ENCODE results near the gene DYNLT4. TPM values are rescaled to one million over a fixed set of nuclear protein-coding genes. Genes with fewer than 3 reads are reported as not detected.

Gene DYNLT4
- polyA plus RNA-seq, 1 of the 3 experiments (the other 2 are of a cell fraction) = 0.61 TPM

DNA sequence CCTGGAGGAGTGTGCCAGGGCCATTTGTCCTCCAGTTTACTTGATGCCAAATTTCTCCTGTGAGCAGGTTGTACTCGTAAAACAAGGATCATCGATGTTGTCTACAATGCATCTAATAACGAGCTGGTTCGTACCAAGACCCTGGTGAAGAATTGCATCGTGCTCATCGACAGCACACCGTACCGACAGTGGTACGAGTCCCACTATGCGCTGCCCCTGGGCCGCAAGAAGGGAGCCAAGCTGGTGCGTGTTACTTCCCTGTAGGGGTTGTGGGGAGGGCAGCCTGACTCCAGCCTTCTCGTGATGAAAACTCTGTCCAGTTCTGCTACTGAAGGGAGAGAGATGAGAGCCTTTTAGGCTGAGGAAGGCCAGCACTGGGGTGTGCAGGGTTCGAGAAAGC is 29.6 kb downstream of the DYNLT4 start:
- no peak overlapping the region for H2AFZ ChIP-seq (ENCODE audit: low read depth)
- DNase-seq = no peak
- H3K4me2 ChIP-seq = peak overlapping the region; percentile 98
- TF ChIP-seq GATA2 (CRISPR knock-in tag; IDR thresholded peaks at IDR 0.05) (no peak), NFIC (IDR thresholded peaks at IDR 0.05; ENCODE audit: borderline replicate concordance) (no peak), POLR2AphosphoS5 (IDR thresholded peaks at IDR 0.05; ENCODE audit: low read depth, low read length) (no peak), MEF2A (IDR thresholded peaks at IDR 0.05; ENCODE audit: borderline replicate concordance, low read depth) (no peak), FOXJ3 (CRISPR knock-in tag; IDR thresholded peaks at IDR 0.05) (no peak), RAD21 (IDR thresholded peaks at IDR 0.05; ENCODE audit: low read length) (no peak), TAF1 (IDR thresholded peaks at IDR 0.05; ENCODE audit: borderline replicate concordance, low read depth, low read length) (no peak), GABPA (IDR thresholded peaks at IDR 0.05; ENCODE audit: low read depth) (no peak)
- TF ChIP-seq, protein P1, sequence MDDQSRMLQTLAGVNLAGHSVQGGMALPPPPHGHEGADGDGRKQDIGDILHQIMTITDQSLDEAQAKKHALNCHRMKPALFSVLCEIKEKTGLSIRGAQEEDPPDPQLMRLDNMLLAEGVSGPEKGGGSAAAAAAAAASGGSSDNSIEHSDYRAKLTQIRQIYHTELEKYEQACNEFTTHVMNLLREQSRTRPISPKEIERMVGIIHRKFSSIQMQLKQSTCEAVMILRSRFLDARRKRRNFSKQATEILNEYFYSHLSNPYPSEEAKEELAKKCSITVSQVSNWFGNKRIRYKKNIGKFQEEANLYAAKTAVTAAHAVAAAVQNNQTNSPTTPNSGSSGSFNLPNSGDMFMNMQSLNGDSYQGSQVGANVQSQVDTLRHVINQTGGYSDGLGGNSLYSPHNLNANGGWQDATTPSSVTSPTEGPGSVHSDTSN (IDR thresholded peaks at IDR 0.05) = no peak
- TF ChIP-seq, protein P2, sequence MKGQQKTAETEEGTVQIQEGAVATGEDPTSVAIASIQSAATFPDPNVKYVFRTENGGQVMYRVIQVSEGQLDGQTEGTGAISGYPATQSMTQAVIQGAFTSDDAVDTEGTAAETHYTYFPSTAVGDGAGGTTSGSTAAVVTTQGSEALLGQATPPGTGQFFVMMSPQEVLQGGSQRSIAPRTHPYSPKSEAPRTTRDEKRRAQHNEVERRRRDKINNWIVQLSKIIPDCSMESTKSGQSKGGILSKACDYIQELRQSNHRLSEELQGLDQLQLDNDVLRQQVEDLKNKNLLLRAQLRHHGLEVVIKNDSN (IDR thresholded peaks at IDR 0.05; ENCODE audit: borderline replicate concordance, low read depth) = no peak
- TF ChIP-seq, protein P3, sequence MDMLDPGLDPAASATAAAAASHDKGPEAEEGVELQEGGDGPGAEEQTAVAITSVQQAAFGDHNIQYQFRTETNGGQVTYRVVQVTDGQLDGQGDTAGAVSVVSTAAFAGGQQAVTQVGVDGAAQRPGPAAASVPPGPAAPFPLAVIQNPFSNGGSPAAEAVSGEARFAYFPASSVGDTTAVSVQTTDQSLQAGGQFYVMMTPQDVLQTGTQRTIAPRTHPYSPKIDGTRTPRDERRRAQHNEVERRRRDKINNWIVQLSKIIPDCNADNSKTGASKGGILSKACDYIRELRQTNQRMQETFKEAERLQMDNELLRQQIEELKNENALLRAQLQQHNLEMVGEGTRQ (IDR thresholded peaks at IDR 0.05; ENCODE audit: borderline replicate concordance, low read depth, low read length) = no peak
- TF ChIP-seq, protein P4, sequence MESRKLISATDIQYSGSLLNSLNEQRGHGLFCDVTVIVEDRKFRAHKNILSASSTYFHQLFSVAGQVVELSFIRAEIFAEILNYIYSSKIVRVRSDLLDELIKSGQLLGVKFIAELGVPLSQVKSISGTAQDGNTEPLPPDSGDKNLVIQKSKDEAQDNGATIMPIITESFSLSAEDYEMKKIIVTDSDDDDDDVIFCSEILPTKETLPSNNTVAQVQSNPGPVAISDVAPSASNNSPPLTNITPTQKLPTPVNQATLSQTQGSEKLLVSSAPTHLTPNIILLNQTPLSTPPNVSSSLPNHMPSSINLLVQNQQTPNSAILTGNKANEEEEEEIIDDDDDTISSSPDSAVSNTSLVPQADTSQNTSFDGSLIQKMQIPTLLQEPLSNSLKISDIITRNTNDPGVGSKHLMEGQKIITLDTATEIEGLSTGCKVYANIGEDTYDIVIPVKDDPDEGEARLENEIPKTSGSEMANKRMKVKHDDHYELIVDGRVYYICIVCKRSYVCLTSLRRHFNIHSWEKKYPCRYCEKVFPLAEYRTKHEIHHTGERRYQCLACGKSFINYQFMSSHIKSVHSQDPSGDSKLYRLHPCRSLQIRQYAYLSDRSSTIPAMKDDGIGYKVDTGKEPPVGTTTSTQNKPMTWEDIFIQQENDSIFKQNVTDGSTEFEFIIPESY (IDR thresholded peaks at IDR 0.05; ENCODE audit: borderline replicate concordance, low read depth) = no peak
- TF ChIP-seq, protein P5, sequence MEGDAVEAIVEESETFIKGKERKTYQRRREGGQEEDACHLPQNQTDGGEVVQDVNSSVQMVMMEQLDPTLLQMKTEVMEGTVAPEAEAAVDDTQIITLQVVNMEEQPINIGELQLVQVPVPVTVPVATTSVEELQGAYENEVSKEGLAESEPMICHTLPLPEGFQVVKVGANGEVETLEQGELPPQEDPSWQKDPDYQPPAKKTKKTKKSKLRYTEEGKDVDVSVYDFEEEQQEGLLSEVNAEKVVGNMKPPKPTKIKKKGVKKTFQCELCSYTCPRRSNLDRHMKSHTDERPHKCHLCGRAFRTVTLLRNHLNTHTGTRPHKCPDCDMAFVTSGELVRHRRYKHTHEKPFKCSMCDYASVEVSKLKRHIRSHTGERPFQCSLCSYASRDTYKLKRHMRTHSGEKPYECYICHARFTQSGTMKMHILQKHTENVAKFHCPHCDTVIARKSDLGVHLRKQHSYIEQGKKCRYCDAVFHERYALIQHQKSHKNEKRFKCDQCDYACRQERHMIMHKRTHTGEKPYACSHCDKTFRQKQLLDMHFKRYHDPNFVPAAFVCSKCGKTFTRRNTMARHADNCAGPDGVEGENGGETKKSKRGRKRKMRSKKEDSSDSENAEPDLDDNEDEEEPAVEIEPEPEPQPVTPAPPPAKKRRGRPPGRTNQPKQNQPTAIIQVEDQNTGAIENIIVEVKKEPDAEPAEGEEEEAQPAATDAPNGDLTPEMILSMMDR (IDR thresholded peaks at IDR 0.05) = no peak
- H3K79me2 ChIP-seq (ENCODE audit: insufficient read depth) = peaks cover 56% of the 10 kb centered on the region
- peaks cover 41% of the 10 kb centered on the region for H4K20me1 ChIP-seq (ENCODE audit: insufficient read depth)
- ChIA-PET CTCF (interaction anchor here (0.7 to 1.1 kb wide), 3 partner anchors 9 to 65 kb away, joined by 3 to 7 read pairs (median 5); no protein-coding TSS in a partner anchor), POLR2A (interaction anchor here (1.1 kb wide), 1 partner anchor 15 kb away, joined by 3 read pairs; no protein-coding TSS in a partner anchor)
- 0 out of 4 replicates have a peak overlapping the region, but pooled peaks of 1 of the 2 experiments have one; percentile 12 for H3K27ac ChIP-seq (ENCODE audit: low read depth in 2 of 2, low read length in 1 of 2)
- peaks cover 14 to 16% of the 10 kb centered on the region in 2 experiments; a peak in 3 of 4 replicates for H3K4me1 ChIP-seq (ENCODE audit: control insufficient read depth in 1 of 2, insufficient read depth in 2 of 2, low read depth in 1 of 2, low read length in 1 of 2)
- no peaks in the 10 kb centered on the region for H3K9me2 ChIP-seq
- no peaks in the 10 kb centered on the region for H3K9me3 ChIP-seq
- no peaks in the 10 kb centered on the region for H3K27me3 ChIP-seq (ENCODE audit: insufficient read depth)
- peak overlapping the region; percentile 93 for H3K9ac ChIP-seq
- H3F3A ChIP-seq (replicated peaks; ENCODE audit: insufficient read depth) = peaks cover 72% of the 10 kb centered on the region
- peaks cover 22 to 58% of the 10 kb centered on the region in 2 experiments for H3K36me3 ChIP-seq (replicated peaks in 1 of 2; ENCODE audit: control insufficient read depth in 1 of 2, insufficient read depth in 2 of 2, low read length in 1 of 2)
- WGBS (ENCODE audit: low lambda C conversion rate) = 72% methylated on average over 13 of the region's 14 CpGs
- peak overlapping the region; percentile 54 to 79 for H3K4me3 ChIP-seq (ENCODE audit: low read depth in 2 of 2, low read length in 1 of 2)
